Left lung (tissue), 10 donors: ENCODE data around the gene KCNQ1OT1. TPM values are rescaled to one million over a fixed set of nuclear protein-coding genes. Genes with fewer than 3 reads are reported as not detected.

Experiments
- ATAC-seq: fragments of 200-7000 bp; cut with Tn5 transposase; one replicate; pipeline ENCODE4 v1.9.1; 2020; ENCODE audit warnings: moderate library complexity
- DNase-seq, 4 donors: peaks; one replicate each; pipeline ENCODE4 v3.0.0-alpha.2; 2013 to 2020
- H3K27ac ChIP-seq, 2 donors: fragments of 200-600 bp; sonication (generic) in 1 of 2; one replicate each; pipeline versions ENCODE4 v1.5.0 to v1.8.0; 2020 to 2021
- H3K27me3 ChIP-seq, 2 donors: fragments of 200-600 bp; sonication (generic) in 1 of 2; one replicate each; pipeline versions ENCODE4 v1.5.0 to v1.8.0; 2020 to 2021
- H3K36me3 ChIP-seq, 2 donors: fragments of 200-600 bp; sonication (generic) in 1 of 2; one replicate each; pipeline versions ENCODE4 v1.5.0 to v1.8.0; 2020 to 2021
- H3K4me1 ChIP-seq, 2 donors: fragments of 200-600 bp; one replicate each; pipeline ENCODE4 v1.8.0; 2021
- H3K4me3 ChIP-seq, 2 donors: fragments of 200-600 bp; sonication (generic) in 1 of 2; one replicate each; pipeline versions ENCODE4 v1.5.0 to v1.8.0; 2020 to 2021; ENCODE audit warnings: mild to moderate bottlenecking in 1 of 2
- H3K9me3 ChIP-seq, 2 donors: fragments of 200-600 bp; sonication (generic) in 1 of 2; one replicate each; pipeline versions ENCODE4 v1.5.0 to v1.8.0; 2020 to 2021
- CTCF ChIP-seq, 2 donors: fragments of 200-600 bp; sonication (generic) in 1 of 2; IDR thresholded peaks; one replicate each; pipeline versions ENCODE4 v1.5.0 to v1.8.0; 2021; ENCODE audit warnings: antibody characterized with exemption in 2 of 2
- intact Hi-C, 2 donors: fragments of 100-400 bp; cut with DNase I; formaldehyde crosslinking; loops; one replicate each; pipeline versions ENCODE4 v1.11.2 to v1.14.2; 2022
- polyA plus RNA-seq, 6 donors: library from polyadenylated mRNA; unstranded; fragments of 120-200 nt; gene quantifications; one replicate each; pipeline ENCODE4 v1.2.1, GENCODE V29; 2013; ENCODE audit not compliant: insufficient read length in 6 of 6
- total RNA-seq, 2 donors: library from RNA; stranded (reverse); fragmentation: NEBNext Ultra II Directional; extraction: Animal tissue kit (Norgen Biotek cat#: 25700); gene quantifications; one replicate each; pipeline ENCODE4 v1.2.1, GENCODE V29; 2021
- donor health status: DM: no; HTN: yes; CAD: no.
- donor health status: DM: no; HTN: no; CAD: no.

The KCNQ1OT1 gene
- total and polyA plus RNA-seq, 8 donors = 1.9 to 2.9 (median 2.7) TPM

DNA sequence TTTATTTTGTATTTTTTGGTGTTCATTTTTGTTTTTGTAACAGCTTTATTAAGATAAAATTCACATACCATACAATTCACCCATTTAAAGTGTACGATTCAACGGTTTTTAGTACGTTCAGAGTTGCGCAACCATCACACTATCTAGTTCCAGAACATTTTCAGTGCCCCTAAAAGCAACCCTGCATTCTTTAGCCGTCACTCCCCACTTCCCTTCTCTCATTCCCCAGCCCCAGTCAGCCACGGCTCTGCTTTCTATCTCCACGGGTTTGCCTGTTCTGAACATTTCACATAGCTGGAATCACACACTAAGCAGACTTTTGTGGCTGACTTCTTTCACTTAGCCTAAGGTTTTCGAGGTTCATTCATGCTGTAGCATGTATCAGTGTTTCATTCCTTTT lies 9.6 kb upstream of the KCNQ1OT1 start:
- peaks cover 7 to 11% of the 10 kb centered on the region in 2 donors for H3K4me1 ChIP-seq
- peak overlapping the region in 1 of 2 donors; percentile 51 for H3K27ac ChIP-seq

DNA sequence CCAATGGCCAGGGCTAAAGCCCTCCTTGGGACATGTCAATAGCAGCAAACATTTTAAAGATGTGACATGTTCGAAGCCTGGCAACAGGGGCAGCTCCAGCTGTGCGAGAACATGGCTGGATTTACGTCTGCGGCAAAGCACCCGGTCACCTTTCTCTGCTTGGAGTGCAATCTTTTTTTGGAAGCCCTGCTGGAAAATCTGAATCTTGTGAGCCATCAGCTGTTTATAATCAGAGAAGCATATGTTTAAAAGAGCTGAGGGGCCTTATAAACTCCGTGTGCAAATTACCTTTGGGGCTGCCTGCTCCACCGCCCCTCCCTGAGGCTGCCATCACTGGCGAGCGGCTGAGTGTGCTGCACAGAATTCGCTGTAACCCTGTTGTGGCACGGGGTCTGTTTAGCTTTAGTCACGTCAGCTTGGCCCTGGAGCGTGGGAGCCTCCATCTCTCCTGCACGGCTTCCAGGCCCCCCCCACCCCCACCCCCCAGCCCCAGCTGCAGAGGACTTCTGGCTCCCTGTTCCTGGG lies 9.0 kb upstream of the KCNQ1OT1 start:
- Histone ChIP-seq H3K36me3 (no peaks in the 10 kb centered on the region), H3K9me3 (peaks cover 0 to 5% of the 10 kb centered on the region in 2 donors), H3K27ac (peak overlapping the region in 1 of 2 donors; percentile 51), H3K4me3 (no peak overlapping the region), H3K4me1 (peaks cover 7 to 11% of the 10 kb centered on the region in 2 donors), H3K27me3 (no peaks in the 10 kb centered on the region)
- ATAC-seq (peak; percentile 40), DNase-seq (peak in 2 of 4 donors; percentile 47 to 70)
- intact Hi-C loops = no loop called here
- TF ChIP-seq CTCF (IDR thresholded peaks at IDR 0.05) = no peak

More for the DNA sequence above, 9.6 kb upstream of the KCNQ1OT1 start:
- Histone ChIP-seq H3K9me3 (peaks cover 0 to 5% of the 10 kb centered on the region in 2 donors), H3K36me3 (no peaks in the 10 kb centered on the region), H3K4me3 (no peak overlapping the region), H3K27me3 (no peaks in the 10 kb centered on the region)
- no peak for TF ChIP-seq CTCF (IDR thresholded peaks at IDR 0.05)
- intact Hi-C loops = no loop called here
- peak; percentile 27 for ATAC-seq
- DNase-seq = peak in 1 of 4 donors; percentile 60

DNA sequence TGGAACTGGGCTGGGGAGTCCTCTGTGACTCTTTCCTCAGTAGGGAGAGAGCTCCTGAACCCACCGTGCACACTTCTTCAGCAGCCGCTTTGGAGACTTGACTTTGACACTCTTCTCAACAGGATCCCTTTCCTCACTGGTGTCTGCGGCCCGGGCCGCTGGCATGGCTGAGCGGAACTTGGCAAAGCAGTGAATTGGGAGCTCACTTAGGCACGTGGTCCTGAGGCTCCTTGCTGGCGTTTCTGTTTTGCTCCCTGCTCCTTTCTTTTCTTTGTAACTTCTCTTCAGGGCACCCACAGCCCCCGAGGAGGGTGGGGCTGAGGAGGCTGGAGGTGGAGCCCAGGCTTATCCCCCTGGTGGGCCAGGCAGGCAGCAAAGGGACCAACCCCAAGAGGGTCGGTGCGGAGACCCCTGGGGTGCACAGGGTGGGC lies 8.4 kb upstream of the KCNQ1OT1 start:
- intact Hi-C loops = no loop called here
- ATAC-seq (peak; percentile 9), DNase-seq (peak in 2 of 4 donors; percentile 61 to 75)
- peaks cover 0 to 5% of the 10 kb centered on the region in 2 donors for H3K9me3 ChIP-seq
- no peaks in the 10 kb centered on the region for H3K27me3 ChIP-seq
- no peaks in the 10 kb centered on the region for H3K36me3 ChIP-seq
- TF ChIP-seq CTCF (IDR thresholded peaks at IDR 0.05) = no peak
- H3K27ac ChIP-seq = peak overlapping the region in 1 of 2 donors; percentile 51
- H3K4me1 ChIP-seq = peaks cover 7 to 11% of the 10 kb centered on the region in 2 donors
- H3K4me3 ChIP-seq = no peak overlapping the region

GRCh38 chr11:2707736-2708135 lies 7.9 kb upstream of the KCNQ1OT1 start:
- no peak overlapping the region for H3K4me3 ChIP-seq
- H3K27ac ChIP-seq = no peak overlapping the region
- intact Hi-C loops = no loop called here
- no peak for ATAC-seq
- H3K36me3 ChIP-seq = no peaks in the 10 kb centered on the region
- peaks cover 0 to 5% of the 10 kb centered on the region in 2 donors for H3K9me3 ChIP-seq
- H3K4me1 ChIP-seq = peaks cover 7 to 11% of the 10 kb centered on the region in 2 donors
- no peaks in the 10 kb centered on the region for H3K27me3 ChIP-seq
- peak in 1 of 4 donors; percentile 25 for DNase-seq
- no peak for TF ChIP-seq CTCF (IDR thresholded peaks at IDR 0.05)

- Histone ChIP-seq H3K36me3 (no peaks in the 10 kb centered on the region), H3K9me3 (peaks cover 0 to 5% of the 10 kb centered on the region in 2 donors), H3K27ac (no peak overlapping the region), H3K27me3 (no peaks in the 10 kb centered on the region), H3K4me1 (peaks cover 7 to 11% of the 10 kb centered on the region in 2 donors), H3K4me3 (no peak overlapping the region)
- DNase-seq = no peak
- ATAC-seq = no peak
- intact Hi-C loops = no loop called here
- no peak for TF ChIP-seq CTCF (IDR thresholded peaks at IDR 0.05)
These were observed 6.5 kb upstream of the KCNQ1OT1 start for GRCh38 chr11:2706321-2706720.
